ENCODE measurements around the gene DIP2A.

DIP2A gene

GRCh38 chr21:46507562-46507961 lies 48.9 kb downstream of the DIP2A start:
- no peak overlapping the region for H2AFZ ChIP-seq (ENCODE audit: low read depth, low read length)
- no peak overlapping the region for H3K4me3 ChIP-seq (ENCODE audit: low read length)
- H3K9ac ChIP-seq (ENCODE audit: low read length) = no peak overlapping the region
- H3K27ac ChIP-seq (ENCODE audit: low read length) = 0 out of 2 replicates have a peak overlapping the region, but pooled peaks have one; percentile 80
- H3K36me3 ChIP-seq (replicated peaks; ENCODE audit: low read depth, low read length) = peaks cover 33% of the 10 kb centered on the region
- H3K4me2 ChIP-seq (ENCODE audit: low read length) = no peak overlapping the region
- H3K79me2 ChIP-seq (ENCODE audit: low read length) = no peaks in the 10 kb centered on the region
- peaks cover 45% of the 10 kb centered on the region for H3K4me1 ChIP-seq (ENCODE audit: low read length)
- no peak for TF ChIP-seq CTCF (IDR thresholded peaks at IDR 0.05; ENCODE audit: low read depth, low read length)
- no peak for TF ChIP-seq EZH2phosphoT487 (IDR thresholded peaks at IDR 0.05; ENCODE audit: low read depth)
- H3K9me3 ChIP-seq (ENCODE audit: insufficient read depth, low read length) = no peaks in the 10 kb centered on the region
- no peaks in the 10 kb centered on the region for H3K27me3 ChIP-seq (ENCODE audit: low read depth, low read length)
- H4K20me1 ChIP-seq (ENCODE audit: insufficient read depth, low read length) = no peaks in the 10 kb centered on the region

DNA sequence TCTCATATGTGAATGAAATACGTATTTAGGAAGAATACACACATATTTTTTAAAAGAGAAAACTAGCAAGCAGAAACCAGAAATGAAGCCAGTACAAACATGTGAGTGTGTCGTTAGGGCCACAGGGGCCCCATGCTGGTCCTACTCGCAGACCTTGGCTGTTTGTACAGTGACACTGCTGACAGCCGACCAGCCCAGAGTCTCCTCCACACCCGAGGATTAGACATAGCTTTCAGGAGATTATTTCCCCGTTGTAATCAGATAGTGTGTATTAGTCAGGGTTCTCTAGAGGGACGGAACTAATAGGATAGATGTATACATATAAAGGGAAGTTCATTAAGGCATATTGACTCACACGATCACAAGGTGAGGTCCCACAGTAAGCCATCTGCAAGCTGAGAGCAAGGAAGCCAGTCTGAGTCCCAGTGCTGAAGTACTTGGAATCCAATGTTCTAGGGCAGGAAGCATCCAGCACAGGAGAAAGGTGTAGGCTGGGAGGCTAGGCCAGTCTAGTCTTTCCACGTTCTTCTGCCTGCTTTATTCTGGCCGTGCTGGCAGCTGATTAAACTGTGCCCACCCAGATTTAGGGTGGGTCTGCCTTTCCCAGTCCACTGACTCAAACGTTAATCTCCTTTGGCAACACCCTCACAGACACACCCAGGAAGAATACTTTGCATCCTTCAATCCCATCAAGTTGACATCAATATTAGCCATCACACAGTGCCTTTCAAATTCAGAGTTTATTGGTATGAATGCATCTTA lies 51.2 kb downstream of the DIP2A start:
- H3K36me3 ChIP-seq (replicated peaks; ENCODE audit: low read depth, low read length) = peaks cover 33% of the 10 kb centered on the region
- H2AFZ ChIP-seq (ENCODE audit: low read depth, low read length) = no peak overlapping the region
- H3K79me2 ChIP-seq (ENCODE audit: low read length) = no peaks in the 10 kb centered on the region
- no peak for TF ChIP-seq EZH2phosphoT487 (IDR thresholded peaks at IDR 0.05; ENCODE audit: low read depth)
- no peak for TF ChIP-seq CTCF (IDR thresholded peaks at IDR 0.05; ENCODE audit: low read depth, low read length)
- no peak overlapping the region for H3K9ac ChIP-seq (ENCODE audit: low read length)
- peaks cover 26% of the 10 kb centered on the region for H3K4me1 ChIP-seq (ENCODE audit: low read length)
- H3K4me2 ChIP-seq (ENCODE audit: low read length) = no peak overlapping the region
- H4K20me1 ChIP-seq (ENCODE audit: insufficient read depth, low read length) = no peaks in the 10 kb centered on the region
- H3K4me3 ChIP-seq (ENCODE audit: low read length) = no peak overlapping the region
- no peaks in the 10 kb centered on the region for H3K27me3 ChIP-seq (ENCODE audit: low read depth, low read length)
- no peaks in the 10 kb centered on the region for H3K9me3 ChIP-seq (ENCODE audit: insufficient read depth, low read length)
- H3K27ac ChIP-seq (ENCODE audit: low read length) = no peak overlapping the region

GRCh38 chr21:46515109-46515508 lies 56.4 kb downstream of the DIP2A start:
- TF ChIP-seq EZH2phosphoT487 (IDR thresholded peaks at IDR 0.05; ENCODE audit: low read depth) (no peak), CTCF (IDR thresholded peaks at IDR 0.05; ENCODE audit: low read depth, low read length) (no peak)

DNA sequence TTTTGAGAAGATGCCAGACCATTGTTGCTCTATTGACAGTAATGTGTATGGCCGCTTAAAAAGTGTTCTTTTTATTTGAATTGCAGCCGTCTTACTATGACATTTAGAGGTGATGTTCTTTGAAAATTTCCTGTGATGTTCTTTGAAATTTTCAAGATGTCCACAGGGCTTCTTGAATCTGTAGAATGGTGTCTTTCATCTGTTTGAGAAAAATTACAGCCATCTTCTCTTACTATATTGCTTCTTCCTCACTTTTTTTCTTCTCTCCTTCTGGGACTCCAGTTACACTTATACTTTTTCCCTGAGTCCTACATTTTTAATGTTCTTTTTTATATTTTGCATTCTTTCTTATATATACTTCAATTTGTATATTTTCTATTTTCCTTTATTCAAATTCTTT lies 57.4 kb downstream of the DIP2A start:
- Histone ChIP-seq H3K4me1 (ENCODE audit: low read length) (peaks cover 14% of the 10 kb centered on the region), H3K9me3 (ENCODE audit: insufficient read depth, low read length) (no peaks in the 10 kb centered on the region), H3K27ac (ENCODE audit: low read length) (no peak overlapping the region), H3K36me3 (replicated peaks; ENCODE audit: low read depth, low read length) (peaks cover 12% of the 10 kb centered on the region), H4K20me1 (ENCODE audit: insufficient read depth, low read length) (no peaks in the 10 kb centered on the region), H3K4me2 (ENCODE audit: low read length) (no peak overlapping the region), H3K79me2 (ENCODE audit: low read length) (no peaks in the 10 kb centered on the region), H3K4me3 (ENCODE audit: low read length) (no peak overlapping the region), H3K9ac (ENCODE audit: low read length) (no peak overlapping the region), H2AFZ (ENCODE audit: low read depth, low read length) (no peak overlapping the region), H3K27me3 (ENCODE audit: low read depth, low read length) (no peaks in the 10 kb centered on the region)
- TF ChIP-seq EZH2phosphoT487 (IDR thresholded peaks at IDR 0.05; ENCODE audit: low read depth) (no peak), CTCF (IDR thresholded peaks at IDR 0.05; ENCODE audit: low read depth, low read length) (no peak)

More at GRCh38 chr21:46515109-46515508, 56.4 kb downstream of the DIP2A start:
- Histone ChIP-seq H2AFZ (ENCODE audit: low read depth, low read length) (no peak overlapping the region), H3K4me2 (ENCODE audit: low read length) (peak overlapping the region; percentile 52), H3K9ac (ENCODE audit: low read length) (no peak overlapping the region), H3K36me3 (replicated peaks; ENCODE audit: low read depth, low read length) (peaks cover 12% of the 10 kb centered on the region), H3K27me3 (ENCODE audit: low read depth, low read length) (no peaks in the 10 kb centered on the region), H4K20me1 (ENCODE audit: insufficient read depth, low read length) (no peaks in the 10 kb centered on the region), H3K4me3 (ENCODE audit: low read length) (no peak overlapping the region), H3K27ac (ENCODE audit: low read length) (peak overlapping the region; percentile 44), H3K9me3 (ENCODE audit: insufficient read depth, low read length) (no peaks in the 10 kb centered on the region), H3K4me1 (ENCODE audit: low read length) (peaks cover 14% of the 10 kb centered on the region), H3K79me2 (ENCODE audit: low read length) (no peaks in the 10 kb centered on the region)

All from OCI-LY3 (cell line).